H1 (cell line): Measurements from ENCODE around the gene AIM2. TPM values are rescaled to one million over a fixed set of nuclear protein-coding genes. Genes with fewer than 3 reads are reported as not detected.

Experiments used
- CTCF ChIA-PET: fragments of 300-600 bp; sonication (Branson Sonifier 250); formaldehyde crosslinking; loops from one replicate; lab custom pipeline; 2021; ENCODE audit not compliant: partially characterized antibody; lab: Charles Lee
- POLR2A ChIA-PET: fragments of 300-600 bp; sonication (Branson Sonifier 250); formaldehyde crosslinking; loops from one replicate; lab custom pipeline; 2021; ENCODE audit warnings: inconsistent platforms; ENCODE audit not compliant: partially characterized antibody; lab: Charles Lee
- DNase-seq, 2 experiments: peaks; one replicate each; pipeline versions ENCODE4 v3.0.0 to v3.0.0-alpha.2; 2010 to 2022; ENCODE audit warnings: low spot score in 2 of 2, low read depth in 1 of 2, mixed read lengths in 1 of 2
- FAIRE-seq: peaks from 2 replicates; lab custom pipeline; 2011; peaks lifted over from hg19 to GRCh38; lab: Jason Lieb, UNC
- H2AFZ ChIP-seq: 2 replicates; pipeline ENCODE4 v1.8.1; 2012; ENCODE audit warnings: low read length, inconsistent platforms
- H2AK5ac ChIP-seq: 2 replicates; pipeline ENCODE4 v1.6.1; 2013; ENCODE audit warnings: low read depth, low read length
- H2BK120ac ChIP-seq: replicated peaks from 2 replicates; pipeline ENCODE3; 2013; ENCODE audit warnings: low read depth, low read length, inconsistent platforms
- H2BK12ac ChIP-seq: 2 replicates; pipeline ENCODE4 v1.6.1; 2013; ENCODE audit warnings: low read depth, low read length
- H2BK15ac ChIP-seq: 2 replicates; pipeline ENCODE4 v1.6.1; 2013; ENCODE audit warnings: low read length
- H2BK20ac ChIP-seq: 2 replicates; pipeline ENCODE4 v1.6.1; 2013; ENCODE audit warnings: low read length
- H2BK5ac ChIP-seq: 2 replicates; pipeline ENCODE4 v1.6.1; 2013; ENCODE audit warnings: low read depth, low read length
- H3K14ac ChIP-seq: 2 replicates; pipeline ENCODE4 v1.6.1; 2013; ENCODE audit warnings: inconsistent platforms; ENCODE audit not compliant: insufficient read length
- H3K18ac ChIP-seq: 2 replicates; pipeline ENCODE4 v1.6.1; 2013; ENCODE audit warnings: low read length; ENCODE audit errors: extremely low read depth
- H3K23ac ChIP-seq: 2 replicates; pipeline ENCODE4 v1.6.1; 2013; ENCODE audit warnings: inconsistent platforms; ENCODE audit not compliant: insufficient read length
- H3K23me2 ChIP-seq: 2 replicates; pipeline ENCODE4 v1.6.1; 2013; ENCODE audit warnings: low read depth, low read length
- H3K27ac ChIP-seq: 2 replicates; pipeline ENCODE4 v1.6.1; 2011; ENCODE audit warnings: low read depth, low read length, inconsistent platforms
- H3K27me3 ChIP-seq, 4 experiments: replicated peaks in 1 of 4; 1 replicate in 1 of 4; 2 replicates in 3 of 4; pipeline versions ENCODE4 v1.6.1 to v1.8.1; 2011 to 2013; ENCODE audit warnings: low read length in 3 of 4, mild to moderate bottlenecking in 3 of 4, inconsistent platforms in 2 of 4, mixed read lengths in 2 of 4, moderate library complexity in 1 of 4; ENCODE audit not compliant: control insufficient read depth in 3 of 4, insufficient read depth in 3 of 4; ENCODE audit errors: extremely low read depth in 1 of 4
- H3K36me3 ChIP-seq, 4 experiments: 2 replicates each; pipeline versions ENCODE4 v1.6.1 to v1.8.1; 2011 to 2013; ENCODE audit warnings: mild to moderate bottlenecking in 4 of 4, low read length in 3 of 4, moderate library complexity in 2 of 4, control low read depth in 1 of 4, inconsistent platforms in 1 of 4; ENCODE audit not compliant: insufficient read depth in 4 of 4, control insufficient read depth in 2 of 4
- H3K4ac ChIP-seq: replicated peaks from 2 replicates; pipeline ENCODE3; 2013; ENCODE audit warnings: low read length, low read depth, mixed read lengths, inconsistent platforms; ENCODE audit not compliant: insufficient read length
- H3K4me1 ChIP-seq, 4 experiments: replicated peaks in 1 of 4; 1 replicate in 1 of 4; 2 replicates in 3 of 4; pipeline versions ENCODE4 v1.6.1 to v1.8.1; 2011 to 2013; ENCODE audit warnings: low read length in 3 of 4, inconsistent platforms in 2 of 4, mixed read lengths in 1 of 4; ENCODE audit not compliant: insufficient read depth in 4 of 4, control insufficient read depth in 3 of 4
- H3K4me2 ChIP-seq, 2 experiments: 2 replicates each; pipeline versions ENCODE4 v1.6.1 to v1.8.1; 2011 to 2013; ENCODE audit warnings: low read depth in 2 of 2, low read length in 2 of 2, control low read depth in 1 of 2, inconsistent platforms in 1 of 2, mild to moderate bottlenecking in 1 of 2; ENCODE audit not compliant: insufficient read depth in 1 of 2
- H3K4me3 ChIP-seq, 4 experiments: fragments of 200-600, 300-600 bp in 1 of 4; sonication (generic), shearing (Covaris generic), sonication (Bioruptor Twin) in 1 of 4; 2 replicates each; pipeline versions ENCODE4 v1.5.1 to v1.8.1; 2011 to 2016; ENCODE audit warnings: low read length in 4 of 4, low read depth in 3 of 4, control low read depth in 2 of 4, inconsistent platforms in 2 of 4, mild to moderate bottlenecking in 2 of 4, mixed read lengths in 1 of 4, moderate library complexity in 1 of 4; ENCODE audit not compliant: insufficient read depth in 2 of 4; ENCODE audit errors: extremely low read depth in 1 of 4
- H3K56ac ChIP-seq: replicated peaks from 2 replicates; pipeline ENCODE3; 2013; ENCODE audit warnings: low read depth, mild to moderate bottlenecking, mixed read lengths, low read length, inconsistent platforms; ENCODE audit not compliant: insufficient read length
- H3K79me1 ChIP-seq: 2 replicates; pipeline ENCODE4 v1.6.1; 2013; ENCODE audit warnings: low read depth, low read length, control low read depth
- H3K79me2 ChIP-seq, 2 experiments: 2 replicates each; pipeline versions ENCODE4 v1.6.1 to v1.8.1; 2012 to 2013; ENCODE audit warnings: low read length in 2 of 2, mild to moderate bottlenecking in 2 of 2, inconsistent platforms in 1 of 2; ENCODE audit not compliant: insufficient read depth in 2 of 2, control insufficient read depth in 1 of 2
- H3K9ac ChIP-seq, 4 experiments: replicated peaks in 1 of 4; 1 replicate in 1 of 4; 2 replicates in 3 of 4; pipeline versions ENCODE4 v1.6.1 to v1.8.1; 2011 to 2013; ENCODE audit warnings: low read depth in 3 of 4, low read length in 3 of 4, control low read depth in 2 of 4, mild to moderate bottlenecking in 2 of 4, moderate library complexity in 2 of 4, inconsistent platforms in 1 of 4; ENCODE audit errors: extremely low read depth in 1 of 4
- H3K9me3 ChIP-seq, 2 experiments: 2 replicates each; pipeline versions ENCODE4 v1.6.1 to v1.8.1; 2012 to 2013; ENCODE audit warnings: mild to moderate bottlenecking in 2 of 2, moderate library complexity in 2 of 2, control low read depth in 1 of 2, inconsistent platforms in 1 of 2, low read depth in 1 of 2, low read length in 1 of 2, mixed read lengths in 1 of 2; ENCODE audit not compliant: insufficient read depth in 2 of 2
- H4K20me1 ChIP-seq, 2 experiments: replicated peaks in 1 of 2; 2 replicates each; pipeline versions ENCODE3 to v1.8.1; 2011 to 2013; ENCODE audit warnings: inconsistent platforms in 2 of 2, low read length in 2 of 2, mild to moderate bottlenecking in 1 of 2; ENCODE audit not compliant: insufficient read depth in 2 of 2, control insufficient read depth in 1 of 2
- H4K5ac ChIP-seq: 2 replicates; pipeline ENCODE4 v1.6.1; 2013; ENCODE audit warnings: low read length, low read depth, mixed read lengths, inconsistent platforms; ENCODE audit not compliant: insufficient read length
- H4K8ac ChIP-seq: 2 replicates; pipeline ENCODE4 v1.8.0; 2013; ENCODE audit warnings: mild to moderate bottlenecking, moderate library complexity, low read length, inconsistent platforms; ENCODE audit not compliant: insufficient read depth; ENCODE audit errors: extremely low read depth
- H4K91ac ChIP-seq: replicated peaks from 2 replicates; pipeline ENCODE3; 2013; ENCODE audit warnings: low read length, mixed read lengths, inconsistent platforms; ENCODE audit not compliant: insufficient read length
- BACH1 ChIP-seq: IDR thresholded peaks from 2 replicates; pipeline ENCODE4 v1.6.1; 2012; ENCODE audit warnings: low read length, improper control_type of control experiment
- BRCA1 ChIP-seq: IDR thresholded peaks from 2 replicates; pipeline ENCODE4 v1.6.1; 2012; ENCODE audit warnings: low read depth, low read length, improper control_type of control experiment
- CEBPB ChIP-seq: IDR thresholded peaks from 2 replicates; pipeline ENCODE4 v1.6.1; 2012; ENCODE audit warnings: low read depth, low read length
- CHD2 ChIP-seq: IDR thresholded peaks from 2 replicates; pipeline ENCODE4 v1.6.1; 2012; ENCODE audit warnings: low read length, improper control_type of control experiment
- KDM5A ChIP-seq: fragments of 200-600 bp; IDR thresholded peaks from 2 replicates; pipeline ENCODE4 v1.7.1; 2012; ENCODE audit warnings: mild to moderate bottlenecking, low read length, inconsistent platforms, mixed read lengths
- NANOG ChIP-seq: IDR thresholded peaks from 2 replicates; pipeline ENCODE4 v1.6.1; 2011; ENCODE audit warnings: low read length, low read depth, mild to moderate bottlenecking, inconsistent platforms; ENCODE audit not compliant: insufficient read depth, poor library complexity, severe bottlenecking
- RBBP5 ChIP-seq: IDR thresholded peaks from 2 replicates; pipeline ENCODE4 v1.7.1; 2012; ENCODE audit warnings: low read depth, mild to moderate bottlenecking, inconsistent platforms, low read length, moderate library complexity, borderline replicate concordance
- SUZ12 ChIP-seq: fragments of 200-600 bp; sonication (generic); IDR thresholded peaks from 2 replicates; pipeline ENCODE4 v1.6.1; 2012; ENCODE audit warnings: mild to moderate bottlenecking, inconsistent platforms, low read length, moderate library complexity, mixed read lengths
- WGBS, 2 experiments: shearing (Covaris generic) in 1 of 2; methylation state at CpG; one replicate each; pipeline versions ENCODE4 v1.1.6 to v1.1.7; 2013 to 2015; ENCODE audit warnings: low lambda C conversion rate in 2 of 2, mixed read lengths in 2 of 2, inconsistent platforms in 1 of 2, low coverage in 1 of 2, missing lambda C conversion rate in 1 of 2; ENCODE audit not compliant: insufficient replicate concordance in 2 of 2, insufficient coverage in 1 of 2, insufficient read length in 1 of 2; ENCODE audit errors: extremely low coverage in 1 of 2, missing lambda C conversion rate in 1 of 2; 5-methylcytosine and 5-hydroxymethylcytosine counted together
- polyA plus RNA-seq, 7 experiments: library from polyadenylated mRNA; depleted of rRNA in 3 of 7; stranded (reverse) in 5 of 7; unstranded in 2 of 7; fragments of >200 nt in 5 of 7; fragments of 200-250 nt in 2 of 7; gene quantifications; 1 replicate in 5 of 7; 2 replicates in 1 of 7; 4 replicates in 1 of 7; pipeline versions ENCODE4 v1.2.1 to v1.2.3, GENCODE V29; 2011 to 2013; ENCODE audit warnings: missing spikeins in 2 of 7, mixed read lengths in 2 of 7
- total RNA-seq: library from RNA; stranded (reverse); fragmentation: NEBNext Ultra II Directional; extraction: Animal tissue kit (Norgen Biotek cat#: 25700); gene quantifications from 2 replicates; pipeline ENCODE4 v1.2.1, GENCODE V29; 2021

The AIM2 gene
- total and polyA plus RNA-seq, 2 of the 8 experiments (the other 6 are each of a cell fraction or from before 2014, with no cell fraction given) = 0.21 to 2.1 TPM

GRCh38 chr1:159065106-159065505 lies 11.5 kb downstream of the AIM2 start:
- DNase-seq = no peak
- TF ChIP-seq BRCA1 = no peak
- TF ChIP-seq NANOG = no peak
- no peak for TF ChIP-seq CHD2
- TF ChIP-seq CEBPB = no peak
- no peak for TF ChIP-seq KDM5A
- TF ChIP-seq SUZ12 = no peak
- no peak for TF ChIP-seq BACH1
- TF ChIP-seq RBBP5 = no peak

More at GRCh38 chr1:159065106-159065505, 11.5 kb downstream of the AIM2 start:
- Histone ChIP-seq H3K18ac (no peak overlapping the region), H2BK20ac (no peak overlapping the region), H2BK5ac (no peak overlapping the region), H3K56ac (no peak overlapping the region), H3K36me3 (no peaks in the 10 kb centered on the region), H3K27ac (no peak overlapping the region), H2BK120ac (no peak overlapping the region), H2BK12ac (no peak overlapping the region), H3K14ac (no peak overlapping the region), H2AFZ (no peak overlapping the region), H3K79me2 (no peaks in the 10 kb centered on the region), H3K23me2 (no peaks in the 10 kb centered on the region), H4K5ac (no peak overlapping the region), H3K23ac (no peak overlapping the region), H4K20me1 (no peaks in the 10 kb centered on the region), H3K4me3 (no peak overlapping the region), H3K27me3 (no peaks in the 10 kb centered on the region), H3K9ac (no peak overlapping the region), H3K9me3 (no peaks in the 10 kb centered on the region), H4K91ac (no peak overlapping the region), H3K79me1 (no peaks in the 10 kb centered on the region), H3K4ac (no peak overlapping the region), H3K4me1 (peaks cover 0 to 6% (median 0%) of the 10 kb centered on the region in 4 experiments; a peak in 1 of 7 replicates), H2AK5ac (no peak overlapping the region), H2BK15ac (no peak overlapping the region), H3K4me2 (no peak overlapping the region), H4K8ac (no peak overlapping the region)
- POLR2A ChIA-PET = no interaction called here
- 99% methylated on average over 8 of the region's 8 CpGs; no CpG with 5 or more reads in 1 of the 2 experiments for WGBS, 2 experiments
- no peak for FAIRE-seq
- CTCF ChIA-PET = interaction anchor here (1.2 kb wide), 1 partner anchor 12 kb away, joined by 3 read pairs; no protein-coding TSS in a partner anchor
